HCT116 (cell line): ENCODE results near the gene FAM219A. TPM values are rescaled to one million over a fixed set of nuclear protein-coding genes. Genes with fewer than 3 reads are reported as not detected.

Experiments
- ATAC-seq: fragments of 200-7000 bp; cut with Tn5 transposase; 2 replicates; pipeline ENCODE4 v1.9.1; 2020; ENCODE audit warnings: mild to moderate bottlenecking, moderate library complexity
- BruUV-seq: library from RNA; stranded (reverse); fragments of 400-500 nt; replicated peaks from 2 replicates; lab custom pipeline; 2021; lab: Mats Ljungman, UMichigan
- CTCF ChIA-PET: fragments of 300-600 bp; sonication (Branson Sonifier 250); formaldehyde crosslinking; loops from one replicate; lab custom pipeline; 2021; ENCODE audit warnings: antibody characterized with exemption; lab: Charles Lee
- POLR2A ChIA-PET: fragments of 300-600, 350-600 bp; sonication (Branson Sonifier 250); formaldehyde crosslinking; loops from one replicate; lab custom pipeline; 2021; ENCODE audit warnings: antibody characterized with exemption; lab: Charles Lee
- RAD21 ChIA-PET, 2 experiments: fragments of 300-600 bp; sonication (Branson Sonifier 250); formaldehyde crosslinking; loops; one replicate each; lab custom pipeline; 2023; ENCODE audit warnings: low total read pairs in 2 of 2; ENCODE audit not compliant: uncharacterized antibody in 2 of 2, unreplicated experiment in 2 of 2, low non-redundant PET in 1 of 2; lab: Charles Lee
- DNase-seq: peaks from one replicate; pipeline ENCODE4 v3.0.0-alpha.2; 2010; ENCODE audit warnings: low read depth, low spot score
- H2AFZ ChIP-seq: fragments of 200-600 bp; shearing (Covaris generic), sonication (generic); 2 replicates; pipeline ENCODE4 v1.6.1; 2017; ENCODE audit warnings: low read depth, mixed run types, mixed read lengths, antibody characterized with exemption, low read length; ENCODE audit not compliant: poor library complexity, severe bottlenecking
- H3K27ac ChIP-seq: 2 replicates; pipeline ENCODE4 v1.5.1; 2012; ENCODE audit warnings: low read depth, low read length
- H3K27me3 ChIP-seq: fragments of 200-600 bp; sonication (generic); 2 replicates; pipeline ENCODE4 v1.6.1; 2016; ENCODE audit warnings: mixed run types, low read length, mixed read lengths; ENCODE audit not compliant: insufficient read depth
- H3K36me3 ChIP-seq, 2 experiments: fragments of 200-500 bp in 1 of 2; fragments of 200-600 bp in 1 of 2; sonication (Bioruptor generic) in 1 of 2; sonication (generic) in 1 of 2; 2 replicates each; pipeline versions ENCODE4 v1.5.1 to v1.6.1; 2014 to 2016; ENCODE audit warnings: low read length in 2 of 2, inconsistent platforms in 1 of 2, mixed read lengths in 1 of 2, mixed run types in 1 of 2; ENCODE audit not compliant: insufficient read depth in 2 of 2, control insufficient read depth in 1 of 2
- H3K4me1 ChIP-seq, 2 experiments: fragments of 200-600 bp in 1 of 2; sonication (generic) in 1 of 2; 2 replicates each; pipeline versions ENCODE4 v1.5.1 to v1.6.1; 2012 to 2017; ENCODE audit warnings: low read length in 2 of 2, inconsistent platforms in 1 of 2, mild to moderate bottlenecking in 1 of 2, mixed read lengths in 1 of 2, mixed run types in 1 of 2, moderate library complexity in 1 of 2; ENCODE audit not compliant: insufficient read depth in 2 of 2, control insufficient read depth in 1 of 2
- H3K4me2 ChIP-seq: fragments of 200-600 bp; sonication (generic); 2 replicates; pipeline ENCODE4 v1.6.1; 2017; ENCODE audit warnings: mixed run types, low read length, mixed read lengths
- H3K4me3 ChIP-seq, 2 experiments: fragments of 200-600 bp in 1 of 2; sonication (generic) in 1 of 2; replicated peaks in 1 of 2; 2 replicates each; pipeline ENCODE4 v1.5.1; 2011 to 2016; ENCODE audit warnings: low read length in 2 of 2, control low read depth in 1 of 2, low read depth in 1 of 2, mild to moderate bottlenecking in 1 of 2, mixed read lengths in 1 of 2, mixed run types in 1 of 2
- H3K79me2 ChIP-seq: fragments of 200-600 bp; sonication (generic); 2 replicates; pipeline ENCODE4 v1.6.1; 2017; ENCODE audit warnings: mild to moderate bottlenecking, mixed run types, low read length, moderate library complexity, mixed read lengths; ENCODE audit not compliant: insufficient read depth
- H3K9ac ChIP-seq: fragments of 200-600 bp; sonication (generic); 2 replicates; pipeline ENCODE4 v1.6.1; 2016; ENCODE audit warnings: low read length, mixed read lengths
- H3K9me2 ChIP-seq: fragments of 200-600 bp; sonication (generic), shearing (Covaris generic); 2 replicates; pipeline ENCODE4 v1.6.1; 2017; ENCODE audit warnings: mixed run types, mild to moderate bottlenecking, moderate library complexity; ENCODE audit not compliant: insufficient read depth
- H3K9me3 ChIP-seq, 2 experiments: fragments of 200-500 bp in 1 of 2; fragments of 200-600 bp in 1 of 2; sonication (Bioruptor generic) in 1 of 2; sonication (generic) in 1 of 2; 2 replicates each; pipeline ENCODE4 v1.6.1; 2014 to 2017; ENCODE audit warnings: low read length in 2 of 2, mixed read lengths in 2 of 2, inconsistent platforms in 1 of 2, low read depth in 1 of 2, mild to moderate bottlenecking in 1 of 2, mixed run types in 1 of 2, moderate library complexity in 1 of 2; ENCODE audit not compliant: control insufficient read depth in 1 of 2, insufficient read depth in 1 of 2
- H4K20me1 ChIP-seq: fragments of 200-600 bp; sonication (generic), shearing (Covaris generic); 2 replicates; pipeline ENCODE4 v1.6.1; 2017; ENCODE audit warnings: mixed run types, mild to moderate bottlenecking, moderate library complexity; ENCODE audit not compliant: insufficient read depth
- CBX3 ChIP-seq: IDR thresholded peaks from 2 replicates; pipeline ENCODE4 v1.6.1; 2012; ENCODE audit warnings: low read depth
- CEBPB ChIP-seq: IDR thresholded peaks from 2 replicates; pipeline ENCODE4 v1.6.1; 2012; ENCODE audit warnings: low read depth
- CTCF ChIP-seq, 3 experiments: fragments of 200-600 bp in 1 of 3; sonication (generic) in 1 of 3; IDR thresholded peaks in 2 of 3; conservative IDR thresholded peaks in 1 of 3; 2 replicates each; pipeline ENCODE4 v1.5.1; 2012 to 2017; ENCODE audit warnings: low read depth in 2 of 3, low read length in 2 of 3, antibody characterized with exemption in 1 of 3, borderline replicate concordance in 1 of 3, control low read depth in 1 of 3, mild to moderate bottlenecking in 1 of 3, mixed read lengths in 1 of 3, mixed run types in 1 of 3, moderate library complexity in 1 of 3; ENCODE audit not compliant: insufficient read depth in 1 of 3
- EGR1 ChIP-seq: IDR thresholded peaks from 2 replicates; pipeline ENCODE4 v1.6.1; 2012; ENCODE audit warnings: low read depth
- EZH2phosphoT487 ChIP-seq: fragments of 200-600 bp; IDR thresholded peaks from 2 replicates; pipeline ENCODE4 v1.6.1; 2018; ENCODE audit warnings: antibody characterized with exemption, borderline replicate concordance
- FOSL1 ChIP-seq: IDR thresholded peaks from 2 replicates; pipeline ENCODE4 v1.6.1; 2012; ENCODE audit warnings: low read depth
- POLR2AphosphoS5 ChIP-seq: IDR thresholded peaks from 2 replicates; pipeline ENCODE4 v1.6.1; 2011; ENCODE audit warnings: mild to moderate bottlenecking, low read depth, low read length, moderate library complexity
- RAD21 ChIP-seq: IDR thresholded peaks from 2 replicates; pipeline ENCODE4 v1.6.1; 2012; ENCODE audit warnings: low read depth, mild to moderate bottlenecking
- SIN3A ChIP-seq: IDR thresholded peaks from 2 replicates; pipeline ENCODE4 v1.6.1; 2012; ENCODE audit warnings: low read depth
- SRF ChIP-seq: IDR thresholded peaks from 2 replicates; pipeline ENCODE4 v1.6.1; 2012; ENCODE audit warnings: low read depth
- ZFX ChIP-seq: fragments of 450-650 bp; IDR thresholded peaks from 2 replicates; pipeline ENCODE4 v1.6.1; 2017
- ZNF274 ChIP-seq: fragments of 200-500 bp; sonication (Bioruptor generic); IDR thresholded peaks from 2 replicates; pipeline ENCODE4 v1.6.1; 2014; ENCODE audit warnings: mild to moderate bottlenecking, low read depth, low read length, inconsistent platforms
- intact Hi-C: fragments of 100-400 bp; cut with micrococcal nuclease; formaldehyde crosslinking; loops from 2 replicates; pipeline ENCODE4 v1.10.0; 2022
- total RNA-seq: library from RNA; stranded (reverse); gene quantifications from one replicate; pipeline ENCODE4 v1.2.1, GENCODE V29; 2021; ENCODE audit not compliant: unreplicated experiment
- TF ChIP-seq, protein P1 (sequence below): IDR thresholded peaks from 2 replicates; pipeline ENCODE4 v1.6.1; 2012

Gene FAM219A
- total RNA-seq, 1 experiment from 2014 or later = 13.4 TPM

DNA sequence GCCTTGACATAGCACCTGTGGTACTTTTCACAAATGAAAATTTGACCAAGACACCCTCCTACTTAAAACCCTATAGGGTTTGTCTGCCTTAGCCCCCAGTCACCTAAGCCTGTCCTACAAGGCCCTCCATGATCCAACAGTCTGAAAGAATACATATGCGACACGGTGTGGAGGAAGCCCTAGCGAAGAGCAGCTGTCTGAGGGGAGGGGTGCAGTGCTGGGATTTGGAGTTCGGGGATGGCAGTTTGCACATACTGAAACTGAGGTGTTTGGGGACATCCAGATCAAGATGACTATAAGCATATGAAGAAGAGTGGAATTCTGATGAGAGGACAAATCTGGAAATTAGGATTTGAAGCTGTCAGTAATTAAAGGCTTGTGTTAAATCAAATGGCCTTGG, 74.5 kb downstream of the FAM219A start:
- H3K9me2 ChIP-seq = no peaks in the 10 kb centered on the region
- TF ChIP-seq CBX3 (no peak), ZNF274 (no peak), SIN3A (no peak), EZH2phosphoT487 (no peak), POLR2AphosphoS5 (no peak), RAD21 (no peak), EGR1 (no peak), CTCF (IDR thresholded peaks at IDR 0.05 in 2 of 3, conservative IDR thresholded peaks at IDR 0.05 in 1 of 3; ENCODE audit: borderline replicate concordance in 1 of 3, insufficient read depth in 1 of 3, low read depth in 2 of 3, low read length in 2 of 3) (no peak), FOSL1 (no peak), ZFX (no peak), CEBPB (no peak), SRF (no peak)
- TF ChIP-seq, protein P1, sequence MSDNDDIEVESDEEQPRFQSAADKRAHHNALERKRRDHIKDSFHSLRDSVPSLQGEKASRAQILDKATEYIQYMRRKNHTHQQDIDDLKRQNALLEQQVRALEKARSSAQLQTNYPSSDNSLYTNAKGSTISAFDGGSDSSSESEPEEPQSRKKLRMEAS = no peak
- TF ChIP-seq, all 23 proteins: peak for 0
- DNase-seq = no peak
- H3K79me2 ChIP-seq = no peaks in the 10 kb centered on the region
- no peak for ATAC-seq
- no peaks in the 10 kb centered on the region for H4K20me1 ChIP-seq
- no peaks in the 10 kb centered on the region for H3K36me3 ChIP-seq
- H3K4me3 ChIP-seq = no peak overlapping the region
- POLR2A ChIA-PET = no interaction called here
- H3K4me1 ChIP-seq = peaks cover 16 to 25% of the 10 kb centered on the region in 2 experiments; a peak in 3 of 4 replicates
- no peaks in the 10 kb centered on the region for H3K27me3 ChIP-seq
- intact Hi-C loops = no loop called here
- H3K9me3 ChIP-seq = no peaks in the 10 kb centered on the region
- no peak overlapping the region for H3K4me2 ChIP-seq
- BruUV-seq = no TSS peak
- H2AFZ ChIP-seq = no peak overlapping the region
- H3K9ac ChIP-seq = no peak overlapping the region
- CTCF ChIA-PET = no interaction called here
- no peak overlapping the region for H3K27ac ChIP-seq
- RAD21 ChIA-PET = no interaction called here
